ENCODE results near the gene EFNA5. TPM values are rescaled to one million over a fixed set of nuclear protein-coding genes. Genes with fewer than 3 reads are reported as not detected.
"Not testable (repeated sequence)": the region's sequence is repeated elsewhere in the genome, so short reads cannot be mapped to it uniquely, and the experiment has no call there.

EFNA5 gene
- total RNA-seq, 2 donors from 2014 or later: 6.0 to 13.5 TPM

DNA sequence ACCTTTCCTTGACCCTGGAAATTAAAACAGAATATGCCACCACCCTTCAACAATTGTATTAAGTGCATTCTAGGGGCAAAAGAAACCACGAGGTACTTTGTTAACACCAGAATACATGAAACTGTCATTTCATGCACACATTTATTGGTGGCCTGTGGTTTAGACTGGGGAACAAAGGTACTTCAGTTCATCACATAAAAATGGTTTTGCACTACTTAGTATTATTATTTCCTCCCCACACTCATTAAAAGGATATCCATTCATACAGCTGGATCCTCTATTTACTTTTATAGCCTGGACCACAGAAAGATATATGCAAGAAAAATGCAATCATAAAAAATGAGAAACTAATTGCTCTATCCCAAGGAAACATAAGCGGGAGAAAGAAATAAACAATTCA, 230.9 kb downstream of the EFNA5 start:
- no peak for ATAC-seq (ENCODE audit: insufficient number of reproducible peaks, low FRiP score, low read depth)
- Histone ChIP-seq H3K27ac (no peak overlapping the region), H3K36me3 (no peaks in the 10 kb centered on the region), H3K4me3 (no peak overlapping the region), H3K9me3 (no peaks in the 10 kb centered on the region), H3K27me3 (replicated peaks; ENCODE audit: insufficient read depth) (no peaks in the 10 kb centered on the region), H3K4me1 (ENCODE audit: control insufficient read depth in 1 of 2, low read depth in 2 of 2) (peaks cover 0 to 9% of the 10 kb centered on the region in 2 donors)
- TF ChIP-seq, protein P1, sequence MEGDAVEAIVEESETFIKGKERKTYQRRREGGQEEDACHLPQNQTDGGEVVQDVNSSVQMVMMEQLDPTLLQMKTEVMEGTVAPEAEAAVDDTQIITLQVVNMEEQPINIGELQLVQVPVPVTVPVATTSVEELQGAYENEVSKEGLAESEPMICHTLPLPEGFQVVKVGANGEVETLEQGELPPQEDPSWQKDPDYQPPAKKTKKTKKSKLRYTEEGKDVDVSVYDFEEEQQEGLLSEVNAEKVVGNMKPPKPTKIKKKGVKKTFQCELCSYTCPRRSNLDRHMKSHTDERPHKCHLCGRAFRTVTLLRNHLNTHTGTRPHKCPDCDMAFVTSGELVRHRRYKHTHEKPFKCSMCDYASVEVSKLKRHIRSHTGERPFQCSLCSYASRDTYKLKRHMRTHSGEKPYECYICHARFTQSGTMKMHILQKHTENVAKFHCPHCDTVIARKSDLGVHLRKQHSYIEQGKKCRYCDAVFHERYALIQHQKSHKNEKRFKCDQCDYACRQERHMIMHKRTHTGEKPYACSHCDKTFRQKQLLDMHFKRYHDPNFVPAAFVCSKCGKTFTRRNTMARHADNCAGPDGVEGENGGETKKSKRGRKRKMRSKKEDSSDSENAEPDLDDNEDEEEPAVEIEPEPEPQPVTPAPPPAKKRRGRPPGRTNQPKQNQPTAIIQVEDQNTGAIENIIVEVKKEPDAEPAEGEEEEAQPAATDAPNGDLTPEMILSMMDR (IDR thresholded peaks at IDR 0.05): no peak
- DNase-seq (ENCODE audit: low spot score): no peak

DNA sequence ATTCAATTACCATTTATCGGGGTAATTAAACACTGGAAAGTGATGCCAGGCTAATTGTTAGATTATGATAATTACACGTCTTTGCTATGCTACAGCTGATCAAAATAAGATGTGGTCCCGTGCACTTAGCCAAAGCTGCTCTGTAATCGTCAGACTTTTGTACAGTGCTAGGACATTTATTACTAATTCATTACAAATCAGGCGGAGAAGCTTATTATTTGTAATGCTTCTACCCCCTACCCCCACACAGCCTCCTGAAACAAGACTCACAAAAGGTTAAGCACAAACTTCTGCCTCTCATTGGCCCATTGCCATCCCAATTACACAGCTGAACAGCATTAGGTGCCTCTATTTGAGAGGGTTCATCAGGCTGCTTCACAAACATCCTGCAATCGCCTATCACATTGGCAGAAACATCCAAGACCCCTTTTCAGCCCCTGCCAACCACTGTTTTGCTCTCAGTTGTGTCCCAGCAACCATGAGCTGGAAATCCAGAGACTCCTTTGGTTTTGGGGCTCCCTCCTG, 232.7 kb downstream of the EFNA5 start:
- ATAC-seq (ENCODE audit: insufficient number of reproducible peaks, low FRiP score, low read depth) (no peak), DNase-seq (ENCODE audit: low spot score) (no peak)
- Histone ChIP-seq H3K36me3 (no peaks in the 10 kb centered on the region), H3K27ac (no peak overlapping the region), H3K27me3 (replicated peaks; ENCODE audit: insufficient read depth) (no peaks in the 10 kb centered on the region), H3K4me3 (no peak overlapping the region), H3K4me1 (ENCODE audit: control insufficient read depth in 1 of 2, low read depth in 2 of 2) (peaks cover 0 to 9% of the 10 kb centered on the region in 2 donors), H3K9me3 (no peaks in the 10 kb centered on the region)
- TF ChIP-seq, protein P1 (IDR thresholded peaks at IDR 0.05): no peak

DNA sequence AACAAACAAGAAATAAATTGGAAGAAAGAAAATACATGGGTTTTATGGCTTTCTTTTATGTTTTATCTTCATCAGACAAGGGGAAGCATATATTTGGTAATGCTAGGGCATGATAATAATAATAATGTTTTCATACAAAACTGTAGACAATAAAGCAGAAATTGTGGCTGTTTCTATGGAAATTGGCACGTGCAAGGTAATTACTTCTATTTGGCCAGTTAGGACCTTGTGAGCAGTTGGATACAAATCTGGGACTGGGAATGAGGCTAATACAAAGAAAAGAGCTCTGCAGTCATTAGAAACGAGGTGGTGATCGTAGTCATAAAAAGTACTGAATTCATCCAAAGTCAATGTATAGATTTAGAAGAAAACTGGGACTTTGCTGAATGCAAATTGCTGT, 233.6 kb downstream of the EFNA5 start:
- ATAC-seq (ENCODE audit: insufficient number of reproducible peaks, low FRiP score, low read depth): no peak
- H3K36me3 ChIP-seq: no peaks in the 10 kb centered on the region
- no peak for DNase-seq (ENCODE audit: low spot score)
- H3K4me3 ChIP-seq: no peak overlapping the region
- no peak overlapping the region for H3K27ac ChIP-seq
- peaks cover 0 to 13% of the 10 kb centered on the region in 2 donors for H3K4me1 ChIP-seq (ENCODE audit: control insufficient read depth in 1 of 2, low read depth in 2 of 2)
- TF ChIP-seq, protein P1 (IDR thresholded peaks at IDR 0.05): no peak
- H3K9me3 ChIP-seq: no peaks in the 10 kb centered on the region
- no peaks in the 10 kb centered on the region for H3K27me3 ChIP-seq (replicated peaks; ENCODE audit: insufficient read depth)

DNA sequence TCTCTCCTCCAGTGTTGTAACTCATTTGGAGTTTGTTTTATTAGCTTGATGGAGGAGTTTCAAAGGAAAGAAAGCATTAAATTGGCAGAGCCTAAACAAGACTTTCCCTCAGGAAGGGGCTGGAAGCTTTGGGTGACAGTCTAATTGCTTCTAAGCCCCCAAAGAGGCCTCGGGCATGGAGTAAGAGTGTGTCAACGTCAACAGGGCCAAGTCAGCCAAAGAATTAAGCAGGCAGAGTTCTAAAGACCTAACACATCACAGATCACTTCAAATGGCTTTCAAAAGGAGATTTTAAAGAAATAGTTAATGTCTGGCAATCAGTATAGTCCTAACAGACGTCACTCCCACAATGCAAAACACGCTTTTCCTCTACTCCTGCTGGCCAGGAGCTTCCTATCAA, 234.5 kb downstream of the EFNA5 start:
- H3K4me3 ChIP-seq: no peak overlapping the region
- H3K27me3 ChIP-seq (replicated peaks; ENCODE audit: insufficient read depth): no peaks in the 10 kb centered on the region
- H3K36me3 ChIP-seq: no peaks in the 10 kb centered on the region
- TF ChIP-seq, protein P1 (IDR thresholded peaks at IDR 0.05): no peak
- ATAC-seq (ENCODE audit: insufficient number of reproducible peaks, low FRiP score, low read depth) (no peak), DNase-seq (ENCODE audit: low spot score) (no peak)
- no peak overlapping the region for H3K27ac ChIP-seq
- H3K9me3 ChIP-seq: no peaks in the 10 kb centered on the region
- H3K4me1 ChIP-seq (ENCODE audit: control insufficient read depth in 1 of 2, low read depth in 2 of 2): peaks cover 0 to 22% of the 10 kb centered on the region in 2 donors

DNA sequence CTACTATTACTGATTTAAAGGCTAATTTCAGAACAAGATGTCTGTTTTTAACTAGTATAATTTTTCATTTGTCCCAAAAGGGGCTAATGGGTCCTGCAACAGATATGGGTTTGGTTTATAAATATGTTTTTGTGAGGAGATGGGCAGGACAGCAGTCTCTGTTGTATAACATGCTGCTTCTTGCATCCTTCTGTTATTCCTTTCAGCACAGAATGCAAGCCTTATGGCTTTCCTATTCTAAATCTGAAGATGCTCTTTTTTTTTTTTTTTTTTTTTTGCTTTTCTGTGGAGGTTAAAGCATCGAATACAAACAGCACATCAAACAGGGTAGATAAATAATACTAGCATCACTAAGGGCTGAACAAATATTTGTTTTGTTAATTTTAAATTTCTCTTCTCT, 235.7 kb downstream of the EFNA5 start:
- H3K9me3 ChIP-seq: no peaks in the 10 kb centered on the region
- ATAC-seq (ENCODE audit: insufficient number of reproducible peaks, low FRiP score, low read depth): no peak
- TF ChIP-seq, protein P1 (IDR thresholded peaks at IDR 0.05): no peak
- no peak for DNase-seq (ENCODE audit: low spot score)
- H3K27ac ChIP-seq: no peak overlapping the region
- no peaks in the 10 kb centered on the region for H3K27me3 ChIP-seq (replicated peaks; ENCODE audit: insufficient read depth)
- H3K4me3 ChIP-seq: no peak overlapping the region
- no peaks in the 10 kb centered on the region for H3K36me3 ChIP-seq
- H3K4me1 ChIP-seq (ENCODE audit: control insufficient read depth in 1 of 2, low read depth in 2 of 2): peaks cover 0 to 29% of the 10 kb centered on the region in 2 donors

DNA sequence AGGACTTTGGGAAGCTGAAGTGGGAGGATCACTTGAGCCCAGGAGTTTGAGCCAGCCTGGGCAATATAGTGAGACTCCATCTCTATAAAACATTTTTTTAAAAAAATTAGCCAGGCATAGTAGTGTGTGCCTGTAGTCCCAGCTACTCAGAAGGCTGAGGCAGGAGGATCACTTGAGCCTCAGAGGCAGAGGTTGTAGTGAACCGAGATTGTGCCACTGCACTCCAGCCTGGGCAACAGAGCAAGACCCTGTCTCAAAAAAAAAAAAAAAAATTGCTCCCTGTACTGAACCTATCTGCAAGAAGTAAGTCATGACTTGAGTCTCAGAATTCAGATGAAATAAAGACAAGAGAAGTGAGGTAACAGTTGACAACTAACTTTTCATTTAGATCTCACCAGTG, 237.1 kb downstream of the EFNA5 start:
- H3K36me3 ChIP-seq; DNase-seq (ENCODE audit: low spot score); ATAC-seq (ENCODE audit: insufficient number of reproducible peaks, low FRiP score, low read depth); H3K27me3 ChIP-seq (replicated peaks; ENCODE audit: insufficient read depth); H3K4me3 ChIP-seq; H3K9me3 ChIP-seq; H3K27ac ChIP-seq: not testable (repeated sequence)
- peaks cover 0 to 29% of the 10 kb centered on the region in 2 donors for H3K4me1 ChIP-seq (ENCODE audit: control insufficient read depth in 1 of 2, low read depth in 2 of 2)
